Activated B cell treated with CpG ODN at 0.5 μM for 24 hours (primary cell): ENCODE data around the gene NME8. TPM values are rescaled to one million over a fixed set of nuclear protein-coding genes. Genes with fewer than 3 reads are reported as not detected.

Source experiments
- ATAC-seq: fragments of 200-7000 bp; cut with Tn5 transposase; one replicate; pipeline ENCODE4 v1.10.0; 2021; ENCODE audit warnings: low read depth, mild to moderate bottlenecking, moderate library complexity
- CTCF ChIA-PET: fragments of 350-600 bp; sonication (Branson Sonifier 250); formaldehyde crosslinking; loops from one replicate; lab custom pipeline; 2021; ENCODE audit warnings: antibody characterized with exemption; lab: Charles Lee
- POLR2A ChIA-PET: fragments of 350-600 bp; sonication (Branson Sonifier 250); formaldehyde crosslinking; loops from one replicate; lab custom pipeline; 2021; ENCODE audit warnings: antibody characterized with exemption; lab: Charles Lee
- DNase-seq: peaks from one replicate; pipeline ENCODE4 v3.0.0; 2022
- H3K27ac Mint-ChIP-seq: one replicate; pipeline ENCODE4 v1.8.0; 2020; ENCODE audit warnings: mixed read lengths
- H3K27me3 Mint-ChIP-seq: one replicate; pipeline ENCODE4 v1.8.0; 2021; ENCODE audit warnings: mixed read lengths
- H3K36me3 Mint-ChIP-seq: one replicate; pipeline ENCODE4 v1.8.0; 2021; ENCODE audit warnings: low read depth, mixed read lengths
- H3K4me1 Mint-ChIP-seq: one replicate; pipeline ENCODE4 v1.8.0; 2021; ENCODE audit warnings: mixed read lengths
- H3K4me3 Mint-ChIP-seq: one replicate; pipeline ENCODE4 v1.8.0; 2020; ENCODE audit warnings: mild to moderate bottlenecking, mixed read lengths
- H3K9me3 Mint-ChIP-seq: one replicate; pipeline ENCODE4 v1.8.0; 2020; ENCODE audit warnings: mixed read lengths
- intact Hi-C: fragments of 100-400 bp; cut with micrococcal nuclease; formaldehyde crosslinking; loops from one replicate; pipeline ENCODE4 v1.15.1; 2024
- total RNA-seq: library from RNA; stranded (reverse); gene quantifications from 2 replicates; pipeline ENCODE4 v1.2.3, GENCODE V29; 2022
- TF ChIP-seq, protein P1 (sequence below): fragments of 200-600 bp; IDR thresholded peaks from one replicate; pipeline ENCODE4 v1.8.0; 2022; ENCODE audit warnings: antibody characterized with exemption, mild to moderate bottlenecking

NME8 gene
- total RNA-seq, 1 donor from 2014 or later, result not detected

DNA sequence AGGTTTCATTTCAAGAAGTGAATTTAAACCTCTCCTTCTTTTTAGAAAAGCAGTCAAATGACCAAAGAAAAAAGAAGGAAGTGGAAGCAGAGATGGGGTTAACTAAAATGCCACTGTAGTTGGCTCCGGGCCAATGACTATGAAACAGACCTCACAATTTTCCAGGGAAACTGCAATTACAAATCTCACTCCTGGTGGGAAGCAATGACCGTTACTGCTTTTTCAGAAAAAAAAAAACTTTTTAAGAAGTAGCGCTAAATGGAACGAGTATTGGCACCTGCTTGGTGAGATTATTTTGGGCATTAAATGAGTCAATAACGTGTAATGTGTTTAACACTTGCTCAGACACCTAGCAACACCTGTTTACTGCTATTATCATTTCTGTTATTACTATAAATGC lies 67.0 kb downstream of the NME8 start:
- ATAC-seq, result no peak
- Mint-ChIP-seq H3K4me1 (peaks cover 25% of the 10 kb centered on the region), H3K4me3 (no peak overlapping the region), H3K27me3 (peaks cover 47% of the 10 kb centered on the region), H3K27ac (no peak overlapping the region), H3K36me3 (no peaks in the 10 kb centered on the region), H3K9me3 (no peaks in the 10 kb centered on the region)
- intact Hi-C loops, result no loop called here
- DNase-seq, result no peak
- POLR2A ChIA-PET, result no interaction called here
- CTCF ChIA-PET, result no interaction called here
- TF ChIP-seq, protein P1, sequence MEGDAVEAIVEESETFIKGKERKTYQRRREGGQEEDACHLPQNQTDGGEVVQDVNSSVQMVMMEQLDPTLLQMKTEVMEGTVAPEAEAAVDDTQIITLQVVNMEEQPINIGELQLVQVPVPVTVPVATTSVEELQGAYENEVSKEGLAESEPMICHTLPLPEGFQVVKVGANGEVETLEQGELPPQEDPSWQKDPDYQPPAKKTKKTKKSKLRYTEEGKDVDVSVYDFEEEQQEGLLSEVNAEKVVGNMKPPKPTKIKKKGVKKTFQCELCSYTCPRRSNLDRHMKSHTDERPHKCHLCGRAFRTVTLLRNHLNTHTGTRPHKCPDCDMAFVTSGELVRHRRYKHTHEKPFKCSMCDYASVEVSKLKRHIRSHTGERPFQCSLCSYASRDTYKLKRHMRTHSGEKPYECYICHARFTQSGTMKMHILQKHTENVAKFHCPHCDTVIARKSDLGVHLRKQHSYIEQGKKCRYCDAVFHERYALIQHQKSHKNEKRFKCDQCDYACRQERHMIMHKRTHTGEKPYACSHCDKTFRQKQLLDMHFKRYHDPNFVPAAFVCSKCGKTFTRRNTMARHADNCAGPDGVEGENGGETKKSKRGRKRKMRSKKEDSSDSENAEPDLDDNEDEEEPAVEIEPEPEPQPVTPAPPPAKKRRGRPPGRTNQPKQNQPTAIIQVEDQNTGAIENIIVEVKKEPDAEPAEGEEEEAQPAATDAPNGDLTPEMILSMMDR, result no peak

DNA sequence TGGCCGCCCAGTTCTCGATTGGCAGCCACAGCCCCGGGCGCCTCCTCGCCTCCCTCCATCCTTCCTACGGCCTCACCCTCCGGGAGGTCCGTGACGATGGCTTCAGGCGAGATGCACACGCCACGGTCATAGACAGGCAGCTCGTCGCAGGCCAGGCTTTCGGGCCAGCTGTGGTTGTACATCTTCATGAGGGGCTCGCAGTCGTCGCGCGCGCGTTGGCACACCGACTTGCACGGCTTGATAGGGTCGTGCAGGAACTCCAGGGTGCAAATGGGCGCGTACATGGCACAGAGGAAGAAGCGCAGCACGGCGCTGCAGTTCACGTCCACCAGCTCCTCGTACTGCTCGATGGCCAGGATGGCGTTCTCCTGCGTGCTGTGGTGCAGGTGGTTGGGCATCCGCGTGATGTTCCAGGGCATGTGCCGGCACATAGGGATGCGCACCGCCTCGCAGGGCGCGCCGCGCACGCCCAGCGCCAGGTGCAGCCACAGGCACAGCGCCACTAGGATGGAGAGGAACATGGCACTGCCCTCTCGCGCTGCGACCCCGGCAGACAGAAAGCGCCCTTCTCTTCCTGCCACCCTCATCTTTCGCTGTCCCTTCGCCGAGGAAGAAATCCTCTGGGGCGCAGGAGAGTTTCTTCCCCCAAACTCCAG lies 67.7 kb downstream of the NME8 start:
- TF ChIP-seq, protein P1, result no peak
- POLR2A ChIA-PET, result no interaction called here
- Mint-ChIP-seq H3K4me3 (no peak overlapping the region), H3K9me3 (no peaks in the 10 kb centered on the region), H3K27me3 (peaks cover 48% of the 10 kb centered on the region), H3K4me1 (peaks cover 29% of the 10 kb centered on the region), H3K36me3 (no peaks in the 10 kb centered on the region), H3K27ac (no peak overlapping the region)
- DNase-seq (no peak), ATAC-seq (no peak)
- intact Hi-C loops, result no loop called here
- CTCF ChIA-PET, result interaction anchor here (1.7 kb wide), 1 partner anchor 9 kb away, joined by 5 read pairs; no protein-coding TSS in a partner anchor

DNA sequence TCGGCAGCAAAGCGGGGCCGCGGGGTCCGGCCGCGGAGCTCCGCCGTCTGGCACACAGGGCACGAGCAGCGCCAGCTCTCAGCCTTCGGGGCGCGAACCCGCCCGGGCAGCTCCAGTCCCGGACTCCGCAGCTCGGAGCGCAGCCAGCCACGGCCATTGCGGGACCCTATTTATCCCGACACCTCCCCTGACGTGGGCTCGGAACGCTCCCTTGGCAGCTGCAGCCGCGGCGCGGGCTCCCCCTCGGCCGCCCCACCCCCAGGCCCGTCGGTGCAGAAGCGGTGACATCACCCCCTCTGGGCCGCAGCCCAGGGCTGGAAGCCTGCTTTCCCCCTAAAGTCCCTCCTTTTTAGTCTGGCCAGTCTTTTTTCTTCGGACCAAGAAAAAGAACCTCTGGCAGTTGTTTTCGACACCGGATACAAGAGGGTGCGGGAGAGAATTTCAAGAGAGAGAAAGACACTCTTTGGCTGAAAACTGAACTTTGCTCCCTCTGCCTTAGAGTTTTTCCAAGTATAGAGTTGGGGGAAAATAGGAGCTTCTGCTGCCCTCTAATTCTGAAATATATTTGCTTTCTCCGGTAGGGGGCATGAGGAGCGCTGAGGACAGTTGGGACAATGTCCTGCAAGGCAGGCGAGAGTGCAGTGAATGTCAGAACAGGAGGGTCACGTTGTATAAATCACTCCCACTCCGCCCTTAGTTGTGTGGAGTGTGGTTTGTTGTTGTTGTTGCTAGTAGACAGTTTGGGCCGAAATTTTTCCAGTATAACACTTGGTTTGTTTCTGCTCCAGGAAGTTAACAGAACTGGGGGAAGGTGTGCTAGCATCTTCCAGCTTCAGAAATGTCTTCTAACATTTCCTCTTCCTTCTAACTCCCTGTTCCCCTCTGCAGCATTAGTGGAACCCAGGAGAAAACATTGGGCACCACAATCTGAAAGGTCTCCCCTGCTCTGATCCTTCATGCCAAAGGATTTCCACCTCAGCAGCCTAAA lies 68.6 kb downstream of the NME8 start, which contains the start of gene SFRP4:
Gene SFRP4, minus strand, starts transcription at position 145 of the 988 bp plus-strand sequence. CDS start 280 bp downstream, outside the sequence.
- Mint-ChIP-seq H3K9me3 (no peaks in the 10 kb centered on the region), H3K4me1 (peaks cover 35% of the 10 kb centered on the region), H3K36me3 (no peaks in the 10 kb centered on the region), H3K27ac (no peak within 1 kb of the TSS), H3K4me3 (no peak within 1 kb of the TSS), H3K27me3 (peaks cover 50% of the 10 kb centered on the region)
- CTCF ChIA-PET, result interaction anchor here (0.9 to 1.7 kb wide), 2 partner anchors 10 to 453 kb away, joined by 3 to 5 read pairs; no protein-coding TSS in a partner anchor
- no peak for DNase-seq
- TF ChIP-seq, protein P1, result no peak
- ATAC-seq, result no peak
- POLR2A ChIA-PET, result no interaction called here
- intact Hi-C loops, result no loop called here

DNA sequence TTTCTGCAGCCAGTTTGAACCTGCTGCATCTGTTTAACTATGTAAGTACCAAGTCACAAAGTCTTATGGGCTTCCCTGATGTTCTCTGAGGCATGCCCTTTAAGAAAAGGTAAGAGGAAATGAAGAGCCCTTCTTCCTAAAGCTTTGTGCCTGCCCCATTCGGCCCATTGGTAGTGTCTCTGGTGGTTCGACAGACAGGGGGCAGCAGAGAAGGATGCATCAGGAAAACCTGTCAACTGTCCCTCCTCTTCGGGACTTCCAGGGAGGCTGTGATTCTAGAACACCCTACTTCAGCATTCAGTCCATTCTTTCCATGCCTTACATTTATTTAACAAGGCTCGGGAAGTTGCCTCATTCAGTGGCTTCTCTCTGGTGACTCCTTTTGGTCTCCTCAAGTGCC lies 70.1 kb downstream of the NME8 start:
- CTCF ChIA-PET, result interaction anchor here (0.6 to 0.9 kb wide), 3 partner anchors 10 to 451 kb away, joined by 3 to 4 read pairs (median 3); no protein-coding TSS in a partner anchor
- TF ChIP-seq, protein P1, result no peak
- Mint-ChIP-seq H3K27ac (no peak overlapping the region), H3K4me1 (peaks cover 35% of the 10 kb centered on the region), H3K9me3 (no peaks in the 10 kb centered on the region), H3K27me3 (peaks cover 53% of the 10 kb centered on the region), H3K4me3 (no peak overlapping the region), H3K36me3 (no peaks in the 10 kb centered on the region)
- ATAC-seq (no peak), DNase-seq (no peak)
- POLR2A ChIA-PET, result no interaction called here
- intact Hi-C loops, result no loop called here
